HG03066 (cell line): Measurements from ENCODE around the gene RNASE1.

ENCODE experiments used
- ATAC-seq: cut with Tn5 transposase; IDR thresholded peaks from one replicate; pipeline ENCODE4 v1.9.1; 2021; ENCODE audit warnings: low read depth; ENCODE audit not compliant: unreplicated experiment

Gene RNASE1

GRCh38 chr14:20809917-20810316, 7.3 kb upstream of the RNASE1 start:
- no peak for ATAC-seq

GRCh38 chr14:20808162-20808483, 5.5 kb upstream of the RNASE1 start:
- ATAC-seq, result no peak

- ATAC-seq, result no peak
These were observed 4.9 kb upstream of the RNASE1 start for GRCh38 chr14:20807304-20808161.

GRCh38 chr14:20805485-20805884, 2.8 kb upstream of the RNASE1 start:
- no peak for ATAC-seq

GRCh38 chr14:20803223-20803622, 579 bp upstream of the RNASE1 start:
- no peak for ATAC-seq

GRCh38 chr14:20801726-20802125, 918 bp downstream of the RNASE1 start:
- no peak for ATAC-seq

GRCh38 chr14:20799892-20800544, 2.6 kb downstream of the RNASE1 start:
- no peak for ATAC-seq

GRCh38 chr14:20799456-20799891, 3.2 kb downstream of the RNASE1 start:
- no peak for ATAC-seq

GRCh38 chr14:20798932-20799331, 3.7 kb downstream of the RNASE1 start:
- ATAC-seq, result no peak

- ATAC-seq, result no peak
These were observed 4.3 kb downstream of the RNASE1 start for GRCh38 chr14:20798318-20798717.

GRCh38 chr14:20797164-20797563, 5.5 kb downstream of the RNASE1 start:
- ATAC-seq, result no peak

- ATAC-seq, result no peak
These were observed 7.8 kb downstream of the RNASE1 start for GRCh38 chr14:20794644-20795369.

GRCh38 chr14:20792556-20792955, 10.1 kb downstream of the RNASE1 start:
- no peak for ATAC-seq

GRCh38 chr14:20791597-20791996, 11.0 kb downstream of the RNASE1 start:
- no peak for ATAC-seq

- ATAC-seq, result no peak
These were observed 11.5 kb downstream of the RNASE1 start for GRCh38 chr14:20791187-20791586.

- ATAC-seq, result no peak
These were observed 12.1 kb downstream of the RNASE1 start for GRCh38 chr14:20790464-20791116.

- ATAC-seq, result no peak
These were observed 13.3 kb downstream of the RNASE1 start for GRCh38 chr14:20789230-20789813.

- no peak for ATAC-seq
These were observed 15.6 kb downstream of the RNASE1 start for GRCh38 chr14:20787025-20787424.

- peak; percentile 47 for ATAC-seq
These were observed 20.3 kb downstream of the RNASE1 start for GRCh38 chr14:20782280-20782890.

- ATAC-seq, result no peak
These were observed 20.8 kb downstream of the RNASE1 start for GRCh38 chr14:20781803-20782202.
